GM12865 (cell line): ENCODE measurements around the gene BCAN.
A peak's percentile ranks its signal among the peaks of the same experiment; 100 is the strongest.

Experiments
- DNase-seq: peaks from one replicate; pipeline ENCODE4 v3.0.0; 2010; ENCODE audit warnings: low read depth
- H3K4me3 ChIP-seq: 2 replicates; pipeline ENCODE4 v1.5.1; 2011; ENCODE audit warnings: mild to moderate bottlenecking, low read depth, low read length, control low read depth
- CTCF ChIP-seq: IDR thresholded peaks from 2 replicates; pipeline ENCODE4 v1.5.1; 2011; ENCODE audit warnings: low read length, control low read depth, low read depth, inconsistent platforms; ENCODE audit not compliant: insufficient read depth; ENCODE audit errors: missing control alignments

The BCAN gene

GRCh38 chr1:156639601-156640101 is 2.3 kb upstream of the BCAN start:
- TF ChIP-seq CTCF, result no peak
- no peak overlapping the region for H3K4me3 ChIP-seq
- no peak for DNase-seq

GRCh38 chr1:156640842-156641706 is 843 bp upstream of the BCAN start:
- no peak overlapping the region for H3K4me3 ChIP-seq
- DNase-seq, result no peak
- TF ChIP-seq CTCF, result no peak

GRCh38 chr1:156642265-156643048 is 540 bp downstream of the BCAN start:
- H3K4me3 ChIP-seq, result no peak overlapping the region
- no peak for DNase-seq
- no peak for TF ChIP-seq CTCF

GRCh38 chr1:156643049-156643777 is 1.3 kb downstream of the BCAN start:
- TF ChIP-seq CTCF, result no peak
- no peak overlapping the region for H3K4me3 ChIP-seq
- DNase-seq, result no peak

GRCh38 chr1:156643778-156644092 is 1.8 kb downstream of the BCAN start:
- peak; percentile 66 for DNase-seq
- TF ChIP-seq CTCF, result no peak
- no peak overlapping the region for H3K4me3 ChIP-seq

- no peak overlapping the region for H3K4me3 ChIP-seq
- TF ChIP-seq CTCF, result no peak
- DNase-seq, result no peak
These were observed 2.2 kb downstream of the BCAN start for GRCh38 chr1:156644146-156644545.
